Measurements from ENCODE around the gene CREBBP. TPM values are rescaled to one million over a fixed set of nuclear protein-coding genes. Genes with fewer than 3 reads are reported as not detected.

CREBBP gene
- total and polyA plus RNA-seq, 7 donors, result 5.4 to 85.3 (median 39.5) TPM

DNA sequence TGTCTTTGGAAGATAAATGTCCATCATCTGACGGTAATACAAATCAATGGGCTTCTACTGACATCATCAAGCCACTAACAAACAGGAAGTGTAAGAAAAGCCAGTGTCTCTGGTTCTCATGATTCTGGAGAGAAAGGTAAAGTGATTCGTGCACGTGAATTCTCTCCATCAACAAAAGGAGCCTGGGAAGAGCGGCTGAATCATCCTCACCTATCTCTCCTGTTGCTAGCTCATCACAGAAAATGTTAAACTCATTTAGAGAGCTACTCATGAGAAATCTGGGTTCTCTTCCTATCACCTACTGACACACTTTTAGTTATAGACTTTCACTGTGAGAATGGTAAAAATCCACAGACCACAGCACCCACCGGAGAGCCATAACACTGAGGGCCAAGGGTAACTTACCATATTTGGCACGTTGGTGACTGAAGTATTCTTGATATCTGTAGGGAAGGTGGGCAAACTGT is 70.3 kb downstream of the CREBBP start:
- H3K36me3 ChIP-seq, result peaks cover 0 to 18% (median 8%) of the 10 kb centered on the region in 4 donors
- 83 to 88% methylated on average over 6 of the region's 6 CpGs for WGBS, 2 donors
- no peak overlapping the region for H3K4me3 ChIP-seq
- TF ChIP-seq, protein P1, sequence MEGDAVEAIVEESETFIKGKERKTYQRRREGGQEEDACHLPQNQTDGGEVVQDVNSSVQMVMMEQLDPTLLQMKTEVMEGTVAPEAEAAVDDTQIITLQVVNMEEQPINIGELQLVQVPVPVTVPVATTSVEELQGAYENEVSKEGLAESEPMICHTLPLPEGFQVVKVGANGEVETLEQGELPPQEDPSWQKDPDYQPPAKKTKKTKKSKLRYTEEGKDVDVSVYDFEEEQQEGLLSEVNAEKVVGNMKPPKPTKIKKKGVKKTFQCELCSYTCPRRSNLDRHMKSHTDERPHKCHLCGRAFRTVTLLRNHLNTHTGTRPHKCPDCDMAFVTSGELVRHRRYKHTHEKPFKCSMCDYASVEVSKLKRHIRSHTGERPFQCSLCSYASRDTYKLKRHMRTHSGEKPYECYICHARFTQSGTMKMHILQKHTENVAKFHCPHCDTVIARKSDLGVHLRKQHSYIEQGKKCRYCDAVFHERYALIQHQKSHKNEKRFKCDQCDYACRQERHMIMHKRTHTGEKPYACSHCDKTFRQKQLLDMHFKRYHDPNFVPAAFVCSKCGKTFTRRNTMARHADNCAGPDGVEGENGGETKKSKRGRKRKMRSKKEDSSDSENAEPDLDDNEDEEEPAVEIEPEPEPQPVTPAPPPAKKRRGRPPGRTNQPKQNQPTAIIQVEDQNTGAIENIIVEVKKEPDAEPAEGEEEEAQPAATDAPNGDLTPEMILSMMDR (IDR thresholded peaks at IDR 0.05), result no peak
- TF ChIP-seq POLR2AphosphoS5 (IDR thresholded peaks at IDR 0.05) (no peak), POLR2A (IDR thresholded peaks at IDR 0.05) (no peak), EP300 (IDR thresholded peaks at IDR 0.05) (no peak)
- H3K27me3 ChIP-seq, result no peaks in the 10 kb centered on the region
- peaks cover 0 to 63% (median 41%) of the 10 kb centered on the region in 4 donors for H3K4me1 ChIP-seq
- no peaks in the 10 kb centered on the region for H3K9me3 ChIP-seq
- intact Hi-C loops (cut with DNase I), result no loop called here
- H3K27ac ChIP-seq, result no peak overlapping the region
- no peak for DNase-seq

DNA sequence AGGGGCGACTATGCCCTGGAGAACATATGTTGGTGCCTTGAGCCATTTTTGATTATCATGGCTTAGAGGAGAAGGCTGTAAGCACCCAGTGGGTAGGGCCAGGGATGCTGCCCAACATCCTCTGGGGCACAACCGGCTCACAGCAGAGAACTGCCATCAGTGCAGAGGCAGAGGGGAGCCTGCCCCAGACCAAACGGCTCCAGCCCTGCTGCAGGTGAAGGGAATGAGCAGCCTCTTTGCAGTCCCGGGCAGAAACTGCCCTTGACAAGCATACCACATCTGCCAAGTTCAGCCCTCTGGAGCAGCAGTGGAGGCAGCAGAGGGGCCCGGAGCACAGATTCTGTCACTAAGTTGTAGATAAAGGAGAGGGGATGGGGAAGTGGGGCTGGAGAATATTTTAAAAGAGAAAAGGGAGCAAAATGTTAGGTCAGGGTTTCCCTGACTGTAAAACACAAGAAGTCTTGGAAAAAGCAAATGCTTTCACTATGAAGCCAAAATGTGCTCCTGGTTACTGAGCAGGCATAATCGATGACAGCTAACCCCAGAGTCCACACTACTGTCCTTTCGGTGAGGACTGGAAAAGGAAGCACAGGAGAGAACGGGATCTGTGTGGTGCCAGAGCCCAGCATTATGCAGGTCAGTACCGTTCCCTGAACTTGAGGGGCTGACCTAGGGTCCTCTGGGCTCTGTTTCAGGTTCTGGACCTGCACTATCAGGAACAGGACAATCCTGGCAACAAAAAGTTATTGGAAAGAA is 72.0 kb downstream of the CREBBP start:
- Histone ChIP-seq H3K4me1 (peaks cover 0 to 63% (median 50%) of the 10 kb centered on the region in 4 donors), H3K4me3 (no peak overlapping the region), H3K27me3 (no peaks in the 10 kb centered on the region), H3K27ac (no peak overlapping the region), H3K36me3 (peaks cover 0 to 18% (median 8%) of the 10 kb centered on the region in 4 donors), H3K9me3 (no peaks in the 10 kb centered on the region)
- TF ChIP-seq POLR2AphosphoS5 (IDR thresholded peaks at IDR 0.05) (no peak), POLR2A (IDR thresholded peaks at IDR 0.05) (no peak), EP300 (IDR thresholded peaks at IDR 0.05) (no peak)
- TF ChIP-seq, protein P1 (IDR thresholded peaks at IDR 0.05), result no peak
- DNase-seq, result no peak
- intact Hi-C loops (cut with DNase I), result no loop called here
- WGBS, 2 donors, result 93 to 95% methylated on average over 9 of the region's 9 CpGs

DNA sequence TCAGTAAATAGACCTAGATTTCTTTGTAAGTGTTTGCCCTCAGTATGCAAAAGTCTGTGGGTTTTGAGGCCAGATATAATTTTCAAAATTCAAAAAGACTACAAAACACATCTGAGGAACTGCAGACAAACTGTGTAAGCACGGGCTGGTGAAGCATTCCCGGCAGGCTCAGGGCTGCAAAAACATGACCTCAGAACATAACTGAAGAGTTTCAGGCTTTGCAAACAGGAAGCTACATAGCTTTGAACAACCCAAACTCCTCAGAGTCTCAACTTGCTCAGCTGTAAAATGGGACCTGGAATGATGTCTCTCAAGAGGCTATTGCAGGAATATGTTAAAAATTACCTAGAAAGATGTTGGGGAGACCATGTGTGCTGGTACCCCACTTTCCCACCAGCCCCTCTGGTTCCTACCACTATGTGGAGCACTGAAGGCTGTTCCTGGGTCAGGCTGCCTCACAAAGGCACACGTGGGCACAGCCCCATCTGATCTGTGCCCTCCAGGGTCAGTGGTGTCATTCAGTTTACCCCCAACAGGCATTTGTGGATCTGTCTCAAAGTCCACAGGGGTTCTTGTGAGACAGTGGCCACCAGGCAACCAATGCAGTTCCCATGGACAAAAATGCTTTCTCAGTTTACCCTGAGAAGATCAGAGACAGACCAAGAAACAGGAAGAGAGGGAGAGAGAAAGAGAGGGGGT is 72.9 kb downstream of the CREBBP start:
- H3K4me3 ChIP-seq, result no peak overlapping the region
- no peak overlapping the region for H3K27ac ChIP-seq
- DNase-seq, result no peak
- H3K9me3 ChIP-seq, result no peaks in the 10 kb centered on the region
- peaks cover 0 to 57% (median 52%) of the 10 kb centered on the region in 4 donors for H3K4me1 ChIP-seq
- H3K27me3 ChIP-seq, result no peaks in the 10 kb centered on the region
- WGBS, 2 donors, result 59 to 68% methylated on average over 3 of the region's 3 CpGs
- intact Hi-C loops (cut with DNase I), result no loop called here
- TF ChIP-seq POLR2A (IDR thresholded peaks at IDR 0.05) (no peak), EP300 (IDR thresholded peaks at IDR 0.05) (no peak), POLR2AphosphoS5 (IDR thresholded peaks at IDR 0.05) (no peak)
- TF ChIP-seq, protein P1 (IDR thresholded peaks at IDR 0.05), result no peak
- H3K36me3 ChIP-seq, result peaks cover 0 to 18% (median 8%) of the 10 kb centered on the region in 4 donors

DNA sequence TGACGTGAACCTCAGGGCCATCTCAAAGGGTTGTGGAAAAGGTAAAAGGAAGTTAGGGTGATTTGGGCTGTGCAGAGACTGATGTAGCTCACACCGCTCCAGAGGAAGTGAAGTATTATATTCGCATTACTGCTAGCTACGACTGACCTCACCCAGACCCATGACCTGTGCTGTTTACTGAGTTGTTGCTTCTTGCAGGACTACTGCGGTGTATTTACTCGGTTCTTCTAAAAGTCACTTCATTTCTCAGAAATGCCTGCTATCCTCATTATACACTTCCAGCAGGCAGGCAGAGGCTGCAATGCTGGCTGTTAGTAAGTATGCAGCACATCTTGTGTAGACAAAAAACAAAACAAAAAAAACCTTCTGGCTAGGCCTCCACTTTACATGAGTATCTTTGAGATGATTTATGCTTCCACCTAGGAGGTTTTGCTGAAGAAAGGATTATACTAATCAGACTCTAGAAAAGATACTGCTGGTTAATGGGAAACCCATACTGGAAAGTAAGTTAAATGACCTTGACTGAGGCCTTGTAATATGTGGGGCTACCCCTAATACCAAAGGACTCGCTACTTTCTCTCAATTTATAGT is 76.0 kb downstream of the CREBBP start:
- Histone ChIP-seq H3K27me3 (no peaks in the 10 kb centered on the region), H3K27ac (no peak overlapping the region), H3K4me1 (peaks cover 0 to 59% (median 48%) of the 10 kb centered on the region in 4 donors), H3K9me3 (no peaks in the 10 kb centered on the region), H3K4me3 (no peak overlapping the region), H3K36me3 (peaks cover 0 to 10% (median 1%) of the 10 kb centered on the region in 4 donors)
- TF ChIP-seq POLR2AphosphoS5 (IDR thresholded peaks at IDR 0.05) (no peak), POLR2A (IDR thresholded peaks at IDR 0.05) (no peak), EP300 (IDR thresholded peaks at IDR 0.05) (no peak)
- intact Hi-C loops (cut with DNase I), result loop anchor here (5.0 kb wide), 1 partner anchor 53 kb away; no protein-coding TSS in a partner anchor
- WGBS, 2 donors, result 77 to 83% methylated on average over 7 of the region's 7 CpGs
- DNase-seq, result no peak
